Activated T-cell treated with anti-CD3 and anti-CD28 coated beads, Interleukin-2, amount 50 U/mL, for 48 hours (primary cell): ENCODE data around the gene GPALPP1.
A peak's percentile ranks its signal among the peaks of the same experiment; 100 is the strongest.
"Not testable (repeated sequence)": the region's sequence is repeated elsewhere in the genome, so short reads cannot be mapped to it uniquely, and the experiment has no call there.

Source experiments
- DNase-seq, 2 experiments: peaks; one replicate each; pipeline ENCODE4 v3.0.0-alpha.2; 2020

The GPALPP1 gene

DNA sequence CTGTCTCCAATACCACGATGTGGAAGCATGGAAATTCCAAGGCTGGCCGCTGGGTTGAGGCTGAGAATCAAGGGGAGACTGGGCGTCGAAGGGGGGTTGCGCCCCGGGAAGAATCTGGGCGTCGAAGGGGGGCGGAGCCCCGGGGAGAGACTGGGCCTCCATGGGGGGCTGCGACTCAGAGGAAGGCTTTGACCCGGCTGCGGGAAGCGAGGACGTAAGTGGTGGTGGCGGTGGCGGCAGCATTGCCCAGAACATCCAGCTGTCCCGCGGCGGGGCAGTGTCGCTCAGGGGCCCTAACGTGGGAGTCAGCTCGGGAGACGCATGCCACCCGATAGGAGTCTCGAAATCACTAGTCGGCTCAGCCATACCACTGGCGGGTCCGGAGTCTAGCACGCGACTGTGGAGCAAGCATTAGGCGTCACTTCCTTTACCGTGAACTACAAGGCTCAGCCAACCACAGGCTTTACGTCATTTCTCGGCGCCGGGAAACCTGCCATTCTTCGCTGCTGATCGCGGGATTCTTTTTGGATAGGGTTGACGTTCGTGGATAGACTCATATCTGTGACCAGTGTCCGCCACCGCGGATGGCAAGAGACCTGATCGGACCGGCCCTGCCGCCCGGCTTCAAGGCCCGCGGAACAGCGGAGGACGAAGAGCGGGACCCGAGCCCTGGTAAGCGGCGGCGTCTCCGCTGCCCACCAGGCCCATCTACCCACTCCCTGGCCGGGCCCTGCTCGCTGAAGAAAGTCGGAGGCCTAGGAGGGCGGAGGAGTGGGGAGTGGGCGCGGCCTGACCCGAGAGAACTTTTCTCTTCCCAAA is at the start of gene GPALPP1, which contains the start of gene NUFIP1:
Gene GPALPP1, plus strand, starts transcription at position 468 of the 819 bp plus-strand sequence. Its CDS starts 117 bp downstream, at position 585.
Gene NUFIP1, minus strand, starts transcription at position 401 of the 819 bp plus-strand sequence. Its CDS starts 35 bp downstream, at position 366.
- peak; percentile 93 to 95 for DNase-seq

GRCh38 chr13:44943411-44943810 is 45.9 kb upstream of the GPALPP1 start:
- not testable (repeated sequence) for DNase-seq

GRCh38 chr13:44951184-44951583 is 38.2 kb upstream of the GPALPP1 start:
- no peak for DNase-seq

- DNase-seq = no peak
These were observed 36.7 kb upstream of the GPALPP1 start for GRCh38 chr13:44952671-44953070.

DNA sequence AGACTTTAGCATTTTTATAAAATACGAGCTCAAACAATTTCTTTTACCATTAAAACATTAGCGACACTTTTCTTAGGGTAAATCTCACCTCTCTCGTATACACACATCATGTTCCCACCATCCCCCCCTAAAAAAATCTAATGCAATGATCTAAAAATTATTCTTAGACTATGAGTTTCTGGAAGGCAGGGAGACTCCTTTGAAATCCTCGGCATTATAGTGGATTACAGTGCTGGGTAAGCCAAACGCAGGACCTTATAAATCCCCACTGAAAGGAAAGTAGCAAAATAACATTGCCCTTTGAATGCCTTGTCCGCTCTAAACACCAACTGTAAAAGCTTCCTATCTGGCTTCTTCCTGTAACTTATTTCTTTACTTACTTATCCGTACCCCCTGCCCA is 35.1 kb upstream of the GPALPP1 start:
- DNase-seq = no peak

- no peak for DNase-seq
These were observed 33.9 kb upstream of the GPALPP1 start for GRCh38 chr13:44955406-44955805.

- no peak for DNase-seq
These were observed 27.3 kb upstream of the GPALPP1 start for GRCh38 chr13:44961997-44962396.

DNA sequence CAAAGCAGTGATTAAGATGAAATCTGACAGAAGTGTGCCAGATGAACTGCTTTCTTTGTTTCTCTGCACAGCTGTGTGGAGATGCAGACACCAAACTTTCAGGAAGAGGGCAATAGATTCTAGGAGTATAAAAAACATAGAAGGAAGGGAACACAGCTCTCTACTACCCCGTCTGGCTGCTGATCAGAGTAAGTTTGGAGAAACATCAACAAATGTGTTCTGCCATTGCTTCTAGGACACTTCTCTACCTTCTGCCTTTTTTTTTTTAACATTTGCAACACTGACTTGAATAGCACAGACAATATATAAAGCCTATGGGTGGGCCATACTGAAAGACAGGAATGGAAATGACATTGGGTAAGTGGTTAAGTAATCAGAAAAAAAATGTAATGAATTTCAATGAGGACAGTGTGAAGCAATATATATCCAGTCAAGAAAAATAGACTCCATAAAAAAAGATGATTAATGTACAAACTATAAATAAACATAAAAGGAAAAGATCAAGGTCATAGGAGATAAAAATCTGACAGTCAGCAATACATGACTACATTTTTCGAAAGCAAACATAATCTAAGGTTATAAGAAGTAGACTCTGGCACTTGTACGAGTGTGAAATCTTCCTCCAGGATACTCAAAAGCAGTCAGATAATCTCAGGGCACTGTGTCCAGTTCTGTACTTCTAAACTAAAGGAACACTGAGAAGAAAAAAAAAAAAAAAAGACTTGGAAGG is 21.5 kb upstream of the GPALPP1 start:
- no peak for DNase-seq

DNA sequence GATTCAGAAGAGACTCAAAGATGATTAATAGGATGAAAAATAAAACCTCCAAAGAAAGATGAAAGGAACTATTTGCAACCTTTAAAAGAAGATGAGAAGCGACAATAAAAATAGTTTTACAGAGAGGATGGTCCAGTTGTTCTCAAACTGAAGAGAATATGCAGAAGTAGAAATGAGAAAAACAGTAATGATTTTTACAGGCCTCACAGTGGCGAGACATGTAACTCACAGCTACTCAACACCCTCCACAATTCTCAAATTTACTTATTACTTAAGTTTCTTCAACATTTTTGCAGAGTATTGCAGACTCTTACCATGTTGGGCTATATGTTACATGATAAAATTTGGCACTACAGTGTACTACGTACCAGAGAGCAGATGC is 20.9 kb upstream of the GPALPP1 start:
- DNase-seq = no peak

- no peak for DNase-seq
These were observed 19.5 kb upstream of the GPALPP1 start for GRCh38 chr13:44969551-44970484.

DNA sequence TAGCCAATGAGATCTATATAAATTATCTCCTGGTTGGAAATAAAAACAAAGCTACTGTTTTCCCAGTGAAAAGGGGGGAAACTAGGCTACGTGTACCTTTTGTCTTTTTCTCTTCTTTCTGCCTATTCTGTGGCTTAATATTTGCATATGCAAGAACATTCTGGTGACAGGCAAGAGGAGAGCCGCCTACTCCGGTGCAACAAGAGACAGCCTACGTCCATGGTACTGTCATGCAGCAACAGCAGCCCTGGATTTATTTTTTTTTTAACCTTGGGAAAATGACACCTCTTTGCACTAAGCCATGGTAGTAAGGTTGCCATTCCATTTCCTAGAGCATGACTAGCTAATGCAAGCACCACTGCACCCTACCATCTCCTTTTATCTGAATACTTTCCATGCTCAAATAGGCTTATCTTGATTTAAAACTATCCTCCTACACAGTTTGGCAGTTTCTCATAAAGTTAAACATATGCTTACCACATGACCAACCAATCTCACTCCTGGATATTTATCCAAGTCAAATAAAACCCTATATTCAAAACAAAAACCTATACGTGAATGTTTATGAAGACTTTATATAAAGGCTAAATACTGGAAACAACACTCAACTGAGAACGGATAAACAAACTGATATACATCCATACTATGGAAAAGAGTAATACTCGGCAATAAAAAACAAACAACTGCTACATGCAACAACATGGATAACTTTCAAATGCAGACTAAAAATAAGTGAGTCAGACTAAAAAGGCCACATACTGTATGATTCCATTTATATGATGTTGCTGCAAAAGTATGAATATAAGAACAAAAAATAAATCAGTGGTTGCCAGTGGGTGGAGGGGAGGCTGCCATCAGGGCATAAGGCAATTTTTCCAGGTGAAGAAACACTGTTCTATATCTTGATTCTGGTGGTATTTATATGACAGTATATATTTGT is 17.4 kb upstream of the GPALPP1 start:
- DNase-seq = no peak

GRCh38 chr13:44972956-44973581 is 16.3 kb upstream of the GPALPP1 start:
- no peak for DNase-seq

- no peak for DNase-seq
These were observed 15.1 kb upstream of the GPALPP1 start for GRCh38 chr13:44974056-44974793.

- DNase-seq = no peak
These were observed 13.1 kb upstream of the GPALPP1 start for GRCh38 chr13:44976196-44976595.

GRCh38 chr13:44976949-44977583 is 12.3 kb upstream of the GPALPP1 start:
- no peak for DNase-seq

- no peak for DNase-seq
These were observed 11.0 kb upstream of the GPALPP1 start for GRCh38 chr13:44978328-44978727.

DNA sequence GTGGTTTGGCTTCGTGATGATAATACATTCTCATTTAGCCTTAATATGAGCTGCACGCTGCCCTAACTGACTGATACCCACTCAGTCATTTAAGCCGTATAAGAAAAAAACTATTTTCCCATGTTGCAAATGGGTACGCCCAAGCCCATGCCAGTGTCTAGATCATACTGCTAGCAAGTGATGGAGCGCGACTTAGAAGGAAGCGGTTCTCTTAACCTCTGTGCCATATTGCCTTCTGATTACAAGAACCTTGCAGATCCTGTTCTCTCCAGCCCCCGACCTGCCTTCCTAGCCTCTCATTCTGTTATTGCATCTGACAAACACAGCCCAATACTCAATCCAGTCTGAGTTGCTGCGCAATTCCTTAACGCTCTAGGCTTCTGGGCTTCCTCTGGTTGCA is 603 bp downstream of the GPALPP1 start:
- DNase-seq = no peak

GRCh38 chr13:45003417-45003816 is 14.1 kb downstream of the GPALPP1 start:
- no peak for DNase-seq

- no peak for DNase-seq
These were observed 14.8 kb downstream of the GPALPP1 start for GRCh38 chr13:45004096-45004495.

GRCh38 chr13:45007225-45007624 is 17.9 kb downstream of the GPALPP1 start:
- no peak for DNase-seq
